Panc1 (cell line): ENCODE measurements around the gene ARHGAP12. TPM values are rescaled to one million over a fixed set of nuclear protein-coding genes. Genes with fewer than 3 reads are reported as not detected.

Experiments
- ATAC-seq: fragments of 200-7000 bp; cut with Tn5 transposase; 2 replicates; pipeline ENCODE4 v1.9.1; 2020; ENCODE audit warnings: mild to moderate bottlenecking, moderate library complexity
- BruUV-seq: library from RNA; stranded (reverse); fragments of 400-500 nt; replicated peaks from 2 replicates; lab custom pipeline; 2021; lab: Mats Ljungman, UMichigan
- CTCF ChIA-PET: fragments of 300-600 bp; sonication (Branson Sonifier 250); formaldehyde crosslinking; loops from one replicate; lab custom pipeline; 2022; ENCODE audit warnings: antibody characterized with exemption; lab: Charles Lee
- POLR2A ChIA-PET: fragments of 300-600 bp; sonication (Branson Sonifier 250); formaldehyde crosslinking; loops from one replicate; lab custom pipeline; 2022; ENCODE audit warnings: antibody characterized with exemption; lab: Charles Lee
- DNase-seq: peaks from one replicate; pipeline ENCODE4 v3.0.0-alpha.2; 2010; ENCODE audit warnings: low read depth, low spot score
- H3K27ac ChIP-seq: 2 replicates; pipeline ENCODE4 v1.5.1; 2011; ENCODE audit warnings: mild to moderate bottlenecking, low read length, inconsistent platforms
- H3K27me3 ChIP-seq: fragments of 200-500 bp; sonication (Bioruptor generic); 2 replicates; pipeline ENCODE4 v1.6.0; 2014; ENCODE audit warnings: low read length, inconsistent platforms; ENCODE audit not compliant: control insufficient read depth, insufficient read depth
- H3K36me3 ChIP-seq: fragments of 200-500 bp; sonication (Bioruptor generic); 2 replicates; pipeline ENCODE4 v1.5.1; 2014; ENCODE audit warnings: inconsistent platforms, mild to moderate bottlenecking, low read length, moderate library complexity; ENCODE audit not compliant: control insufficient read depth, insufficient read depth
- H3K4me1 ChIP-seq: 2 replicates; pipeline ENCODE4 v1.5.1; 2011; ENCODE audit warnings: inconsistent platforms, mild to moderate bottlenecking, low read length, moderate library complexity; ENCODE audit not compliant: control insufficient read depth, insufficient read depth
- H3K4me3 ChIP-seq, 2 experiments: 2 replicates each; pipeline ENCODE4 v1.5.1; 2011 to 2012; ENCODE audit warnings: low read depth in 2 of 2, low read length in 2 of 2, mild to moderate bottlenecking in 2 of 2, inconsistent platforms in 1 of 2, moderate library complexity in 1 of 2
- H3K9me3 ChIP-seq: fragments of 200-500 bp; sonication (Bioruptor generic); 2 replicates; pipeline ENCODE4 v1.5.1; 2014; ENCODE audit warnings: low read depth, mild to moderate bottlenecking, inconsistent platforms, low read length, moderate library complexity; ENCODE audit not compliant: control insufficient read depth, insufficient read depth
- CTCF ChIP-seq: fragments of 450-650 bp; IDR thresholded peaks from 2 replicates; pipeline ENCODE4 v1.5.1; 2017; ENCODE audit warnings: mild to moderate bottlenecking
- POLR2AphosphoS5 ChIP-seq: IDR thresholded peaks from 2 replicates; pipeline ENCODE4 v1.6.1; 2012; ENCODE audit warnings: mild to moderate bottlenecking, low read depth, low read length, moderate library complexity
- REST ChIP-seq, 2 experiments: IDR thresholded peaks; 2 replicates each; pipeline ENCODE4 v1.6.1; 2011 to 2012; ENCODE audit warnings: low read depth in 2 of 2, control low read depth in 1 of 2, low read length in 1 of 2, mild to moderate bottlenecking in 1 of 2, moderate library complexity in 1 of 2; ENCODE audit not compliant: insufficient read depth in 1 of 2
- SIN3A ChIP-seq: IDR thresholded peaks from 2 replicates; pipeline ENCODE4 v1.6.1; 2012; ENCODE audit warnings: low read depth, mild to moderate bottlenecking, low read length, moderate library complexity, borderline replicate concordance; ENCODE audit not compliant: insufficient read depth
- TCF7L2 ChIP-seq: IDR thresholded peaks from 2 replicates; pipeline ENCODE4 v1.6.1; 2011; ENCODE audit warnings: mild to moderate bottlenecking, low read depth, low read length, inconsistent platforms
- in situ Hi-C: cut with HindIII; loops from 2 replicates; pipeline ENCODE4 v1.10.0; 2016; ENCODE audit warnings: low sequenced_read_pairs, low pct_unique_long_range_greater_than_20kb
- intact Hi-C: fragments of 100-400 bp; cut with micrococcal nuclease; formaldehyde crosslinking; loops from one replicate; pipeline ENCODE4 v1.10.0; 2022; ENCODE audit not compliant: unreplicated experiment
- total RNA-seq: library from RNA; stranded (reverse); gene quantifications from one replicate; pipeline ENCODE4 v1.2.1, GENCODE V29; 2021; ENCODE audit not compliant: unreplicated experiment

The ARHGAP12 gene
- total RNA-seq, 1 experiment from 2014 or later, result 22.9 TPM

- DNase-seq (no peak), ATAC-seq (no peak)
- ChIA-PET POLR2A (interaction anchor here (0.6 kb wide), 1 partner anchor 71 kb away, joined by 5 read pairs; no protein-coding TSS in a partner anchor), CTCF (no interaction called here)
- H3K36me3 ChIP-seq, result no peaks in the 10 kb centered on the region
- in situ Hi-C loops (no loop called here), intact Hi-C loops (no loop called here)
- H3K27me3 ChIP-seq, result no peaks in the 10 kb centered on the region
- H3K27ac ChIP-seq, result no peak overlapping the region
- TF ChIP-seq POLR2AphosphoS5 (no peak), CTCF (no peak), SIN3A (no peak), TCF7L2 (no peak), REST (IDR thresholded peaks at IDR 0.05; ENCODE audit: insufficient read depth in 1 of 2, low read depth in 2 of 2, low read length in 1 of 2) (no peak)
- no TSS peak for BruUV-seq
- no peak overlapping the region for H3K4me3 ChIP-seq
- H3K4me1 ChIP-seq, result peaks cover 18% of the 10 kb centered on the region
- H3K9me3 ChIP-seq, result no peaks in the 10 kb centered on the region
Measured at GRCh38 chr10:31932838-31933237, 4.2 kb upstream of the ARHGAP12 start.

- H3K27me3 ChIP-seq, result no peaks in the 10 kb centered on the region
- no peak for TF ChIP-seq REST (IDR thresholded peaks at IDR 0.05; ENCODE audit: insufficient read depth in 1 of 2, low read depth in 2 of 2, low read length in 1 of 2)
- no peak for TF ChIP-seq CTCF
- TF ChIP-seq POLR2AphosphoS5, result no peak
- TF ChIP-seq SIN3A, result no peak
- TF ChIP-seq TCF7L2, result no peak
- BruUV-seq, result no TSS peak
- intact Hi-C loops (no loop called here), in situ Hi-C loops (no loop called here)
- no peaks in the 10 kb centered on the region; the same call in 1 of the 2 replicates for H3K36me3 ChIP-seq
- H3K4me1 ChIP-seq, result peaks cover 13% of the 10 kb centered on the region
- DNase-seq (no peak), ATAC-seq (no peak)
- peak overlapping the region; percentile 90 for H3K27ac ChIP-seq
- ChIA-PET POLR2A (no interaction called here), CTCF (interaction anchor here (0.7 kb wide), 1 partner anchor 69 kb away, joined by 3 read pairs; no protein-coding TSS in a partner anchor)
- H3K9me3 ChIP-seq, result no peaks in the 10 kb centered on the region
- H3K4me3 ChIP-seq, result peak overlapping the region; percentile 73 to 88
Measured at GRCh38 chr10:31930856-31931255, 2.2 kb upstream of the ARHGAP12 start.
